ENCODE data around the gene ACVR1. TPM values are rescaled to one million over a fixed set of nuclear protein-coding genes. Genes with fewer than 3 reads are reported as not detected.

ACVR1 gene
- 35.0 TPM for total RNA-seq
- long read RNA-seq, transcript ACVR1-207 (11 exons, 2,861 nt): major isoform, 30 of 64 reads
- long read RNA-seq, partial matches to known transcripts: 11 of 64 reads
- long read RNA-seq, other reads (novel, unspliced or antisense): 23 of 64 reads

DNA sequence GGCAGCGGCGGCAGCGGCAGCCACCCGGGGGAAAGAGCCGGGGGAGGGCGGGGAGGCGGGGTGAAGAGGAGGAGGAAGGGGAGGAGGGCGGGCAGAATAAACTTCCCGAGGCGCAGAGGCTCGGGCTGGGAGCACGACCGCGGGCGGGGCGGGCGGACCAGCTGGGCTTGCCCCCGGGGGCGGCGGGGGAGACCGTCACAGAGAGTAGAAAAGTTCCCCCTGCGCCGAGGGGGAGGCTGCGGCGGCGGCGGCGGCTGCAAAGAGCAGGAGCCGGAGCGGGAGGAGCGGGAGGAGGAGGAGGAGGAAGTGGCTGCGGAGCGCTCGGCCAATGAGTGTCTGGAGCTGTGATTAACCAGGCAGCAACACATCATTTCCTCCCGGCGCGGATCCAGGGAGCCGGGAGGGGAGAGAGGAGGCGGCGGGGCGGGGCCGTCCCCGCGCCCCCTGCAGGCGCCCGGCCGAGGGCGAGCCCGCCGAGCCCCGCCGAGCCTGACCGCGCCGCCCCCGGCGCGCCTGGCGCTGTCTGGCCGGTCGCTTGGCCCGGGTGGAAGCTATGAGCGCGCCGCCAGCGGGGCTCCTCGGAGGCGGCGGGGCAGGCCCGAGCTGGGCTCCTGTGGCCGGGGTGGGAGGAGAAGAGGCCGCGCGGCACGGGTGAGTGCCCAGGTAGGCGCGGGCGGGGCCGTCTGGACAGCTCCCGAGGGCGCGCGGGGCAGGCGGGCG, at the start of gene ACVR1:
ACVR1 (minus strand) TSS at position 265 of the 720 bp plus-strand sequence. CDS start 76,837 bp downstream, outside the sequence.
- Histone ChIP-seq H3K27me3 (ENCODE audit: low read depth) (no peaks in the 10 kb centered on the region), H3K4me1 (peaks cover 38% of the 10 kb centered on the region), H3K36me3 (no peaks in the 10 kb centered on the region), H3K27ac (peak within 1 kb of the TSS; percentile 95), H3K9me3 (no peaks in the 10 kb centered on the region), H3K4me3 (peak within 1 kb of the TSS; percentile 83)
- intact Hi-C loops (cut with DNase I): loop anchor here (10.0 kb wide), 1 partner anchor 91 kb away; no protein-coding TSS in a partner anchor
- ATAC-seq: peak; percentile 96 to 97
- TF ChIP-seq, protein P1, sequence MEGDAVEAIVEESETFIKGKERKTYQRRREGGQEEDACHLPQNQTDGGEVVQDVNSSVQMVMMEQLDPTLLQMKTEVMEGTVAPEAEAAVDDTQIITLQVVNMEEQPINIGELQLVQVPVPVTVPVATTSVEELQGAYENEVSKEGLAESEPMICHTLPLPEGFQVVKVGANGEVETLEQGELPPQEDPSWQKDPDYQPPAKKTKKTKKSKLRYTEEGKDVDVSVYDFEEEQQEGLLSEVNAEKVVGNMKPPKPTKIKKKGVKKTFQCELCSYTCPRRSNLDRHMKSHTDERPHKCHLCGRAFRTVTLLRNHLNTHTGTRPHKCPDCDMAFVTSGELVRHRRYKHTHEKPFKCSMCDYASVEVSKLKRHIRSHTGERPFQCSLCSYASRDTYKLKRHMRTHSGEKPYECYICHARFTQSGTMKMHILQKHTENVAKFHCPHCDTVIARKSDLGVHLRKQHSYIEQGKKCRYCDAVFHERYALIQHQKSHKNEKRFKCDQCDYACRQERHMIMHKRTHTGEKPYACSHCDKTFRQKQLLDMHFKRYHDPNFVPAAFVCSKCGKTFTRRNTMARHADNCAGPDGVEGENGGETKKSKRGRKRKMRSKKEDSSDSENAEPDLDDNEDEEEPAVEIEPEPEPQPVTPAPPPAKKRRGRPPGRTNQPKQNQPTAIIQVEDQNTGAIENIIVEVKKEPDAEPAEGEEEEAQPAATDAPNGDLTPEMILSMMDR (IDR thresholded peaks at IDR 0.05): peak; percentile 26
- peak; percentile 97 for DNase-seq

GRCh38 chr2:157925071-157925470, 48.9 kb upstream of the ACVR1 start:
- Histone ChIP-seq H3K27me3 (ENCODE audit: low read depth) (no peaks in the 10 kb centered on the region), H3K4me1 (no peaks in the 10 kb centered on the region), H3K27ac (no peak overlapping the region), H3K9me3 (no peaks in the 10 kb centered on the region), H3K4me3 (no peak overlapping the region), H3K36me3 (no peaks in the 10 kb centered on the region)
- DNase-seq: no peak
- no peak for ATAC-seq
- TF ChIP-seq, protein P1 (IDR thresholded peaks at IDR 0.05): no peak
- intact Hi-C loops (cut with DNase I): no loop called here

- Histone ChIP-seq H3K4me3 (no peak overlapping the region), H3K9me3 (no peaks in the 10 kb centered on the region), H3K36me3 (no peaks in the 10 kb centered on the region), H3K27me3 (ENCODE audit: low read depth) (no peaks in the 10 kb centered on the region), H3K4me1 (no peaks in the 10 kb centered on the region), H3K27ac (no peak overlapping the region)
- TF ChIP-seq, protein P1 (IDR thresholded peaks at IDR 0.05): no peak
- DNase-seq (no peak), ATAC-seq (no peak)
- intact Hi-C loops (cut with DNase I): no loop called here
Observed at GRCh38 chr2:157923598-157924217, 47.6 kb upstream of the ACVR1 start.

DNA sequence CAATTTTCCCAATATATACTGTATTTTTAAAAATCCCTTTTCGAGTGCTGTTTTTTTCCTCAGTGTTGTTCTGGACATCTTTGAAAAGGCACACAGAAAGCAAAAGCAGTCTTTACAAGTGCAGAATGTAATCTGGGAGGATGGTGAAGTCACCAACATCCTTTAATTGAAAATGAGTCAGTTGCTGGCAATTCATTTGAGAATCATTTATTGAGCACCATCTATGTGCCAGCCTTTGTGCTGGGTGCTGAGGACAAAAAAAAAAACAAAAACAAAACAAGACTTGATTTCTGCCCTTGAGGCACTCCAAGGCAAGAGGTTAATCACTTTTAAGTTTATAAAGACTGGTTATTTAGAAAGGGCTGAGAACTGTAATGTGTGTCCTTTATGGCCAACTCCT, 46.7 kb upstream of the ACVR1 start:
- H3K36me3 ChIP-seq: no peaks in the 10 kb centered on the region
- no peaks in the 10 kb centered on the region for H3K27me3 ChIP-seq (ENCODE audit: low read depth)
- intact Hi-C loops (cut with DNase I): no loop called here
- no peak overlapping the region for H3K4me3 ChIP-seq
- H3K27ac ChIP-seq: no peak overlapping the region
- no peak for DNase-seq
- H3K9me3 ChIP-seq: no peaks in the 10 kb centered on the region
- TF ChIP-seq, protein P1 (IDR thresholded peaks at IDR 0.05): no peak
- ATAC-seq: no peak
- no peaks in the 10 kb centered on the region for H3K4me1 ChIP-seq

DNA sequence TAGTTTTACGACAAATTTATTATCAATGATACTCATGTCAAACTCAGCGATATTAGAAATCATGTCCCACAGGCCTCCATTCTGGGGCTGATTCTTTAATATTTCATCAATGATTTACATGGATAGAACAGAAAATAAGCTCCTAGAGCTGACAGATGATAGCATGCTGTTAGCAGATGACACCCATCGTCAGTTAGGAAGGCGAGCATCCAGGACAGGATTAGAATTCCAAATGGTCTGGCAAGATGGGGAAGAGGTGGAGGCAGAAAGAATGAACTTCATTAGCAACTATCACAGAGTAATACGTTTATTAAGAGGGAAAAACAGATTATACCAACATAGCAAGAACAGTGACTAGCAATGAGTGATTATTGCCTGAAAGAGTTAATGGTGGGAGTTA, 46.2 kb upstream of the ACVR1 start:
- no peak for DNase-seq
- Histone ChIP-seq H3K36me3 (no peaks in the 10 kb centered on the region), H3K27ac (no peak overlapping the region), H3K4me1 (no peaks in the 10 kb centered on the region), H3K27me3 (ENCODE audit: low read depth) (no peaks in the 10 kb centered on the region), H3K4me3 (no peak overlapping the region), H3K9me3 (no peaks in the 10 kb centered on the region)
- intact Hi-C loops (cut with DNase I): no loop called here
- no peak for ATAC-seq
- TF ChIP-seq, protein P1 (IDR thresholded peaks at IDR 0.05): no peak

All from lower lobe of right lung (tissue), 2 donors.